WTC11 (cell line): ENCODE results near the gene PDCL2. TPM values are rescaled to one million over a fixed set of nuclear protein-coding genes. Genes with fewer than 3 reads are reported as not detected.

ENCODE experiments used
- ATAC-seq: fragments of 200-7000 bp; cut with Tn5 transposase; 2 replicates; pipeline ENCODE4 v1.10.0; 2021; ENCODE audit warnings: mild to moderate bottlenecking, moderate library complexity
- CTCF ChIA-PET: fragments of 300-600 bp; sonication (Branson Sonifier 250); formaldehyde crosslinking; loops from one replicate; lab custom pipeline; 2021; ENCODE audit warnings: antibody characterized with exemption; lab: Charles Lee
- POLR2A ChIA-PET: fragments of 350-600 bp; sonication (Branson Sonifier 250); formaldehyde crosslinking; loops from one replicate; lab custom pipeline; 2021; ENCODE audit warnings: antibody characterized with exemption; lab: Charles Lee
- DNase-seq: peaks from one replicate; pipeline ENCODE4 v3.0.0; 2021; ENCODE audit warnings: low spot score
- H3K27ac Mint-ChIP-seq: 2 replicates; pipeline ENCODE4 v1.8.0; 2021; ENCODE audit warnings: mixed read lengths
- H3K27me3 Mint-ChIP-seq: 2 replicates; pipeline ENCODE4 v1.8.0; 2021; ENCODE audit warnings: low read depth, mild to moderate bottlenecking, moderate library complexity, mixed read lengths
- H3K36me3 Mint-ChIP-seq: 2 replicates; pipeline ENCODE4 v1.8.0; 2021; ENCODE audit warnings: mixed read lengths
- H3K4me1 Mint-ChIP-seq: 2 replicates; pipeline ENCODE4 v1.8.0; 2022; ENCODE audit warnings: mixed read lengths
- H3K4me3 Mint-ChIP-seq: 2 replicates; pipeline ENCODE4 v1.8.0; 2021; ENCODE audit warnings: mild to moderate bottlenecking, moderate library complexity, mixed read lengths
- H3K9me3 Mint-ChIP-seq: 2 replicates; pipeline ENCODE4 v1.8.0; 2021; ENCODE audit warnings: mixed read lengths
- ATF1 ChIP-seq: sonication (generic); formaldehyde crosslinking; IDR thresholded peaks from 2 replicates; pipeline ENCODE4 v1.8.1; 2023; ENCODE audit warnings: mild to moderate bottlenecking, moderate library complexity, missing genetic modification reagents
- CBFB ChIP-seq: sonication (generic); formaldehyde crosslinking; IDR thresholded peaks from 2 replicates; pipeline ENCODE4 v1.8.1; 2022; ENCODE audit warnings: mild to moderate bottlenecking, low read depth, missing genetic modification reagents
- E2F1 ChIP-seq: sonication (generic); formaldehyde crosslinking; IDR thresholded peaks from 2 replicates; pipeline ENCODE4 v1.8.0; 2022; ENCODE audit warnings: mild to moderate bottlenecking, missing genetic modification reagents
- ELF4 ChIP-seq: sonication (generic); formaldehyde crosslinking; IDR thresholded peaks from 2 replicates; pipeline ENCODE4 v1.8.1; 2022; ENCODE audit warnings: low read depth, mild to moderate bottlenecking, moderate library complexity, missing genetic modification reagents
- ESRRA ChIP-seq: sonication (generic); formaldehyde crosslinking; IDR thresholded peaks from 2 replicates; pipeline ENCODE4 v1.8.1; 2022; ENCODE audit warnings: mild to moderate bottlenecking, missing genetic modification reagents, borderline replicate concordance
- ETV6 ChIP-seq: sonication (generic); formaldehyde crosslinking; IDR thresholded peaks from 2 replicates; pipeline ENCODE4 v1.8.1; 2022; ENCODE audit warnings: mild to moderate bottlenecking, missing genetic modification reagents
- GRHL2 ChIP-seq: fragments of 250-450 bp; sonication (Bioruptor Pico); IDR thresholded peaks from 2 replicates; pipeline ENCODE4 v1.8.0; 2022; ENCODE audit warnings: mild to moderate bottlenecking, moderate library complexity; ENCODE audit not compliant: insufficient replicate concordance, severe bottlenecking
- HMGA2 ChIP-seq: fragments of 250-450 bp; sonication (Bioruptor Pico); IDR thresholded peaks from 2 replicates; pipeline ENCODE4 v1.4.0; 2021; ENCODE audit warnings: mild to moderate bottlenecking, moderate library complexity
- IRF2 ChIP-seq: sonication (generic); formaldehyde crosslinking; IDR thresholded peaks from 2 replicates; pipeline ENCODE4 v1.8.0; 2022; ENCODE audit warnings: low read depth, missing genetic modification reagents, borderline replicate concordance
- JUN ChIP-seq: sonication (generic); formaldehyde crosslinking; IDR thresholded peaks from 2 replicates; pipeline ENCODE4 v1.8.0; 2023; ENCODE audit warnings: mild to moderate bottlenecking, missing genetic modification reagents
- MAX ChIP-seq: sonication (generic); formaldehyde crosslinking; IDR thresholded peaks from 2 replicates; pipeline ENCODE4 v1.8.0; 2022; ENCODE audit warnings: mild to moderate bottlenecking, missing genetic modification reagents
- MYBL2 ChIP-seq: sonication (generic); formaldehyde crosslinking; IDR thresholded peaks from 2 replicates; pipeline ENCODE4 v1.8.1; 2023; ENCODE audit warnings: mild to moderate bottlenecking, moderate library complexity, missing genetic modification reagents
- NFE2L1 ChIP-seq: sonication (generic); formaldehyde crosslinking; IDR thresholded peaks from 2 replicates; pipeline ENCODE4 v1.8.1; 2023; ENCODE audit warnings: missing genetic modification reagents
- NR3C1 ChIP-seq: sonication (generic); formaldehyde crosslinking; conservative IDR thresholded peaks from 2 replicates; pipeline ENCODE4 v1.8.1; 2023; ENCODE audit warnings: low read depth, mild to moderate bottlenecking, missing genetic modification reagents
- RELA ChIP-seq: sonication (generic); formaldehyde crosslinking; IDR thresholded peaks from 2 replicates; pipeline ENCODE4 v1.8.1; 2022; ENCODE audit warnings: missing genetic modification reagents, mild to moderate bottlenecking, borderline replicate concordance
- SMAD3 ChIP-seq: sonication (generic); formaldehyde crosslinking; IDR thresholded peaks from 2 replicates; pipeline ENCODE4 v1.8.0; 2022; ENCODE audit warnings: missing genetic modification reagents, mild to moderate bottlenecking, borderline replicate concordance
- TEAD4 ChIP-seq: sonication (generic); formaldehyde crosslinking; IDR thresholded peaks from 2 replicates; pipeline ENCODE4 v1.8.0; 2022; ENCODE audit warnings: mild to moderate bottlenecking, missing genetic modification reagents
- ZNF232 ChIP-seq: sonication (generic); formaldehyde crosslinking; IDR thresholded peaks from 2 replicates; pipeline ENCODE4 v1.8.0; 2022; ENCODE audit warnings: mild to moderate bottlenecking, missing genetic modification reagents
- total RNA-seq: library from RNA; stranded (reverse); gene quantifications from 3 replicates; pipeline ENCODE4 v1.2.3, GENCODE V29; 2021
- TF ChIP-seq, protein P1 (sequence below): fragments of 250-450 bp; sonication (Bioruptor Pico); IDR thresholded peaks from 2 replicates; pipeline ENCODE4 v2.1.2; 2022; ENCODE audit warnings: mild to moderate bottlenecking, moderate library complexity
- TF ChIP-seq, protein P2 (sequence below): sonication (generic); formaldehyde crosslinking; IDR thresholded peaks from 2 replicates; pipeline ENCODE4 v1.8.1; 2023; ENCODE audit warnings: mild to moderate bottlenecking, missing genetic modification reagents
- TF ChIP-seq, protein P3 (sequence below): fragments of 250-450 bp; sonication (Bioruptor Pico); IDR thresholded peaks from 2 replicates; pipeline ENCODE4 v1.9.0; 2021; ENCODE audit warnings: moderate library complexity, mild to moderate bottlenecking, inconsistent platforms, borderline replicate concordance

Gene PDCL2
- total RNA-seq, 1 experiment from 2014 or later, result not detected

- TF ChIP-seq E2F1 (CRISPR knock-in tag), result no peak
These were observed 73.6 kb downstream of the PDCL2 start (continued) for GRCh38 chr4:55518442-55518841.

- no peaks in the 10 kb centered on the region for H3K27me3 Mint-ChIP-seq
- no peak for TF ChIP-seq NFE2L1 (CRISPR knock-in tag)
- TF ChIP-seq MYBL2 (CRISPR knock-in tag), result no peak
- TF ChIP-seq, protein P1, sequence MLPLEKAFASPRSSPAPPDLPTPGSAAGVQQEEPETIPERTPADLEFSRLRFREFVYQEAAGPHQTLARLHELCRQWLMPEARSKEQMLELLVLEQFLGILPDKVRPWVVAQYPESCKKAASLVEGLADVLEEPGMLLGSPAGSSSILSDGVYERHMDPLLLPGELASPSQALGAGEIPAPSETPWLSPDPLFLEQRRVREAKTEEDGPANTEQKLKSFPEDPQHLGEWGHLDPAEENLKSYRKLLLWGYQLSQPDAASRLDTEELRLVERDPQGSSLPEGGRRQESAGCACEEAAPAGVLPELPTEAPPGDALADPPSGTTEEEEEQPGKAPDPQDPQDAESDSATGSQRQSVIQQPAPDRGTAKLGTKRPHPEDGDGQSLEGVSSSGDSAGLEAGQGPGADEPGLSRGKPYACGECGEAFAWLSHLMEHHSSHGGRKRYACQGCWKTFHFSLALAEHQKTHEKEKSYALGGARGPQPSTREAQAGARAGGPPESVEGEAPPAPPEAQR (CRISPR knock-in tag), result no peak
- no peak for TF ChIP-seq ATF1 (CRISPR knock-in tag)
- H3K4me1 Mint-ChIP-seq, result peaks cover 17% of the 10 kb centered on the region
- H3K9me3 Mint-ChIP-seq, result peaks cover 13% of the 10 kb centered on the region
- ATAC-seq (no peak), DNase-seq (no peak)
- H3K27ac Mint-ChIP-seq, result no peak overlapping the region
- CTCF ChIA-PET, result no interaction called here
- H3K36me3 Mint-ChIP-seq, result peaks cover 16% of the 10 kb centered on the region
- POLR2A ChIA-PET, result no interaction called here
- no peak overlapping the region for H3K4me3 Mint-ChIP-seq
These were observed 74.4 kb downstream of the PDCL2 start for GRCh38 chr4:55517526-55518229.

DNA sequence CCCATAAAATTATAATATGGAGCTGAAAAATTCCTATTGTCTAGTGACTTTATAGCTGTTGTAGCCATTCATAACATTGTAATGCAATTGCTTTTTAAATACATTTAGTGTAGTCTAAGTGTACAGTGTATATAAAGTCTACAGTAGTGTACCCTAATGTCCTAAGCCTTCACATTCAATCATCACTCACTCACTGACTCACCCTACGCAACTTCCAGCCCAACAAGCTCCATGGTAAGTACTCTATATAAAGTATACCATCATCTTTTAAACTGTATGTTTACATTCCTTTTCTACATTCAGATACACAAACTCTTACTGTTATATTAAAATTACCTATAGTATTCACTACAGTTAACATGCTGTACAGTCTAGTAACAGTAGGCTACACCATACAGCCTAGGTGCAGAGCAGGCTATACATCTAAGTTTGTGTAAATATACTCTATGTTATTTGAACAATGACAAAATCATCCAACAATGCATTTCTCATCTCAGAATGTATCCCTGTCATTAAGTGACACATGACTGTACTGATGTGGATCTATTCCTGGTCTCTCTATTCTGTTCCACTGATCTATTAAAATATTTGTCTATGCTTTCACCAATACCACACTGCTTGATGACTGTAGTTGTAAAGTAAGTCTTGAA, 79.0 kb downstream of the PDCL2 start:
- H3K4me3 Mint-ChIP-seq, result no peak overlapping the region
- H3K27me3 Mint-ChIP-seq, result no peaks in the 10 kb centered on the region
- peaks cover 9% of the 10 kb centered on the region for H3K36me3 Mint-ChIP-seq
- H3K27ac Mint-ChIP-seq, result no peak overlapping the region
- H3K9me3 Mint-ChIP-seq, result peaks cover 10% of the 10 kb centered on the region; the same call in 1 of the 2 replicates
- CTCF ChIA-PET, result no interaction called here
- DNase-seq (no peak), ATAC-seq (no peak)
- POLR2A ChIA-PET, result no interaction called here
- peaks cover 10% of the 10 kb centered on the region for H3K4me1 Mint-ChIP-seq
- TF ChIP-seq ATF1 (CRISPR knock-in tag) (no peak), NR3C1 (CRISPR knock-in tag) (no peak), ZNF232 (CRISPR knock-in tag) (no peak), TEAD4 (CRISPR knock-in tag) (no peak), ELF4 (CRISPR knock-in tag) (no peak), SMAD3 (CRISPR knock-in tag) (no peak)
- TF ChIP-seq, protein P2, sequence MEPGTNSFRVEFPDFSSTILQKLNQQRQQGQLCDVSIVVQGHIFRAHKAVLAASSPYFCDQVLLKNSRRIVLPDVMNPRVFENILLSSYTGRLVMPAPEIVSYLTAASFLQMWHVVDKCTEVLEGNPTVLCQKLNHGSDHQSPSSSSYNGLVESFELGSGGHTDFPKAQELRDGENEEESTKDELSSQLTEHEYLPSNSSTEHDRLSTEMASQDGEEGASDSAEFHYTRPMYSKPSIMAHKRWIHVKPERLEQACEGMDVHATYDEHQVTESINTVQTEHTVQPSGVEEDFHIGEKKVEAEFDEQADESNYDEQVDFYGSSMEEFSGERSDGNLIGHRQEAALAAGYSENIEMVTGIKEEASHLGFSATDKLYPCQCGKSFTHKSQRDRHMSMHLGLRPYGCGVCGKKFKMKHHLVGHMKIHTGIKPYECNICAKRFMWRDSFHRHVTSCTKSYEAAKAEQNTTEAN (CRISPR knock-in tag), result no peak

DNA sequence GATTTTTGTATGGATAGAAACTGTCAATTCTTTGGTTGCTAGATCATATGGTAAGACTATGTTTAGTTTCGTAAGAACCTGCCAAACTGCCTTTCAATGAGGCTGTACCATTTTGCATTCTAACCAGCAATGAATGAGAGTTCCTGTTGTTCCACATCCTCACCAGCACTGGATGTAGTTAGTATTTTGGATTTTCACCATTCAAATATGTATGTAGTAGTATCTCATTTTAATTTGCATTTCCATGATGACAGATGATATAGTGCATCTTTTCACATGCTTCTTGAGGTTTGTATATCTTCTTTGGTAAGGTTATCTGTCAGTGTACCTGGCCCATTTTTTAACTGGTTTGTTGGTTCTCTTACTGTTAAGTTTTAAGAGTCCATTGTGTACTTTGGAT, 80.0 kb downstream of the PDCL2 start:
- Mint-ChIP-seq H3K36me3 (0 out of 2 replicates have a peak, but pooled peaks cover 8% of the 10 kb centered on the region), H3K9me3 (peaks cover 4% of the 10 kb centered on the region; the same call in 1 of the 2 replicates), H3K4me1 (peaks cover 10% of the 10 kb centered on the region), H3K27ac (no peak overlapping the region), H3K27me3 (no peaks in the 10 kb centered on the region), H3K4me3 (no peak overlapping the region)
- DNase-seq (no peak), ATAC-seq (no peak)
- CTCF ChIA-PET, result no interaction called here
- POLR2A ChIA-PET, result no interaction called here
- TF ChIP-seq, protein P3, sequence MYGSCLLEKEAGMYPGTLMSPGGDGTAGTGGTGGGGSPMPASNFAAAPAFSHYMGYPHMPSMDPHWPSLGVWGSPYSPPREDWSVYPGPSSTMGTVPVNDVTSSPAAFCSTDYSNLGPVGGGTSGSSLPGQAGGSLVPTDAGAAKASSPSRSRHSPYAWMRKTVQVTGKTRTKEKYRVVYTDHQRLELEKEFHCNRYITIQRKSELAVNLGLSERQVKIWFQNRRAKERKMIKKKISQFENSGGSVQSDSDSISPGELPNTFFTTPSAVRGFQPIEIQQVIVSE (CRISPR knock-in tag), result no peak
- TF ChIP-seq, protein P2 (CRISPR knock-in tag), result no peak
- no peak for TF ChIP-seq GRHL2 (CRISPR knock-in tag)
- TF ChIP-seq ESRRA (CRISPR knock-in tag), result no peak
- TF ChIP-seq SMAD3 (CRISPR knock-in tag), result no peak
- no peak for TF ChIP-seq JUN
- TF ChIP-seq HMGA2 (CRISPR knock-in tag), result no peak
- TF ChIP-seq NR3C1 (CRISPR knock-in tag), result no peak
- TF ChIP-seq ETV6 (CRISPR knock-in tag), result no peak
- TF ChIP-seq RELA, result no peak
- TF ChIP-seq CBFB (CRISPR knock-in tag), result no peak
- TF ChIP-seq MAX (CRISPR knock-in tag), result no peak
- no peak for TF ChIP-seq IRF2 (CRISPR knock-in tag)
- TF ChIP-seq ATF1 (CRISPR knock-in tag), result no peak
